ENCODE data around the gene TIMM10. TPM values are rescaled to one million over a fixed set of nuclear protein-coding genes. Genes with fewer than 3 reads are reported as not detected.

Gene TIMM10
- total and polyA plus RNA-seq, 12 donors = 23.9 to 89.0 (median 53.7) TPM

- 23 to 37% (median 25%) methylated on average over 4 of the region's 4 CpGs for WGBS, 4 donors
- no peaks in the 10 kb centered on the region for H3K36me3 ChIP-seq (replicated peaks in 1 of 2)
- peaks cover 8 to 26% of the 10 kb centered on the region in 2 donors for H3K4me1 ChIP-seq (replicated peaks in 1 of 2)
- TF ChIP-seq POLR2A (IDR thresholded peaks at IDR 0.05) (peak in 1 of 2 donors; percentile 7), CTCF (IDR thresholded peaks at IDR 0.05) (no peak)
- intact Hi-C loops (cut with DNase I) = loop anchor here in 1 of 2 donors (5.0 kb wide), 1 partner anchor 76 kb away; no protein-coding TSS in a partner anchor
- H3K4me3 ChIP-seq = peak overlapping the region in 2 of 4 donors; percentile 12 to 78
- peak overlapping the region; percentile 23 to 85 (median 75) for H3K27ac ChIP-seq
- H3K27me3 ChIP-seq = no peaks in the 10 kb centered on the region
- no peaks in the 10 kb centered on the region for H3K9me3 ChIP-seq (replicated peaks in 1 of 3)
- DNase-seq = peak in 5 of 7 donors; percentile 31 to 78 (median 38)
Observed at GRCh38 chr11:57566005-57566904, 35.7 kb upstream of the TIMM10 start.

- TF ChIP-seq POLR2A (IDR thresholded peaks at IDR 0.05) (no peak), CTCF (IDR thresholded peaks at IDR 0.05) (no peak)
- Histone ChIP-seq H3K27me3 (no peaks in the 10 kb centered on the region), H3K4me3 (no peak overlapping the region), H3K9me3 (replicated peaks in 1 of 3) (no peaks in the 10 kb centered on the region), H3K36me3 (replicated peaks in 1 of 2) (peaks cover 0 to 24% of the 10 kb centered on the region in 2 donors), H3K4me1 (replicated peaks in 1 of 2) (peaks cover 8 to 13% of the 10 kb centered on the region in 2 donors), H3K27ac (peak overlapping the region in 1 of 5 donors; percentile 11)
- WGBS, 4 donors = 68 to 92% (median 76%) methylated on average over 4 of the region's 4 CpGs
- intact Hi-C loops (cut with DNase I) = no loop called here
- DNase-seq = no peak
Observed at GRCh38 chr11:57562596-57562995, 32.0 kb upstream of the TIMM10 start.

GRCh38 chr11:57560146-57560545 is 29.6 kb upstream of the TIMM10 start:
- intact Hi-C loops (cut with DNase I) = no loop called here
- no peak overlapping the region for H3K4me3 ChIP-seq
- no peak overlapping the region for H3K27ac ChIP-seq
- TF ChIP-seq CTCF (IDR thresholded peaks at IDR 0.05) (no peak), POLR2A (IDR thresholded peaks at IDR 0.05) (no peak)
- peaks cover 0 to under 1% of the 10 kb centered on the region in 2 donors for H3K4me1 ChIP-seq (replicated peaks in 1 of 2)
- no peaks in the 10 kb centered on the region for H3K9me3 ChIP-seq (replicated peaks in 1 of 3)
- WGBS, 4 donors = 88 to 100% (median 93%) methylated on average over 4 of the region's 4 CpGs
- DNase-seq = no peak
- peaks cover 0 to 47% of the 10 kb centered on the region in 2 donors for H3K36me3 ChIP-seq (replicated peaks in 1 of 2)
- H3K27me3 ChIP-seq = no peaks in the 10 kb centered on the region

- intact Hi-C loops (cut with DNase I) = no loop called here
- WGBS, 4 donors = 64 to 74% (median 67%) methylated on average over 1 to 8 of the region's 8 CpGs
Observed at GRCh38 chr11:57556041-57556440, 25.5 kb upstream of the TIMM10 start.

More at GRCh38 chr11:57556041-57556440, 25.5 kb upstream of the TIMM10 start:
- peaks cover 0 to 88% of the 10 kb centered on the region in 2 donors for H3K36me3 ChIP-seq (replicated peaks in 1 of 2)
- no peaks in the 10 kb centered on the region for H3K4me1 ChIP-seq (replicated peaks in 1 of 2)
- TF ChIP-seq CTCF (IDR thresholded peaks at IDR 0.05) (no peak), POLR2A (IDR thresholded peaks at IDR 0.05) (no peak)
- H3K4me3 ChIP-seq = no peak overlapping the region
- DNase-seq = no peak
- H3K27ac ChIP-seq = no peak overlapping the region
- H3K9me3 ChIP-seq (replicated peaks in 1 of 3) = no peaks in the 10 kb centered on the region
- no peaks in the 10 kb centered on the region for H3K27me3 ChIP-seq
